HG03558 (cell line): ENCODE measurements around the gene PASK.

Source experiments
- ATAC-seq: cut with Tn5 transposase; IDR thresholded peaks from one replicate; pipeline ENCODE4 v1.9.1; 2021; ENCODE audit warnings: moderate number of reproducible peaks; ENCODE audit not compliant: unreplicated experiment; ENCODE audit errors: extremely low read depth

PASK gene

DNA sequence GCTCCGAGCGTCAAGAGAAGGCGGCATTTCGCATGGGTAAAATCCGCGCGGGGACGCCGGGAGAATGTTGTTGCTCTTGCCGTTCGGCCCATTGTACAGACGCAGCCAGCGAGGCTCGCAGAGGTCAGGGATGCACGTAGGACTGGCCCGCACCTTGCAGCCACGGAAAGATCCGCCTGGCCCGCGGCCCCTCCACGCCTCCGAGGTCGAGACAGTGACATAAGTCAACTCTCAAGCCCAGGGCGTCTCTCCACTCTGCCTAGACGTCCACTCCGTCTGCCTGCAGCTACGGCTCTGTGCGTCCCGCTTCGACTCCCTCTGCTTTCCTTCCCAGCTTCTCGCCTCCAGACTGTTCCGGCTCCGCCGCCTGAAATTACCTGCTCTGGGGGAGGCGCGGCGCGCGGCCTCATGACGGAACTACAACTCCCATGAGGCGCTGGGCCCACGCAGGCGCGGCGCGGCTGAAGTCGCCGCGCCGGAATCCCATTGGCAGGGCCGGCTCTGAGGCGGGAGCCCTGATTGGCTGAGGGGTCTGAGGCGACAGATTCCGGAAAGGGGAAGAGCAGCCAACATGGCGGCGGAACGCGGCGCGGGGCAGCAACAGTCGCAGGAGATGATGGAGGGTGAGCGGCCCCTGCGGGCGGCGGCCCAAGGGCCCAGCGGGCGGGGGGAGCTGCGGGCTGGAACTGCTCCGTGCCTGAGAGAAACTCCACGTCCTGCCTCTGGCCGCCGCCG lies 820 bp upstream of the PASK start, which contains the start of gene PPP1R7:
Gene PPP1R7 (plus strand): TSS at position 543 of the 735 bp plus-strand sequence. CDS start 29 bp downstream, at position 572.
- peak; percentile 43 for ATAC-seq

DNA sequence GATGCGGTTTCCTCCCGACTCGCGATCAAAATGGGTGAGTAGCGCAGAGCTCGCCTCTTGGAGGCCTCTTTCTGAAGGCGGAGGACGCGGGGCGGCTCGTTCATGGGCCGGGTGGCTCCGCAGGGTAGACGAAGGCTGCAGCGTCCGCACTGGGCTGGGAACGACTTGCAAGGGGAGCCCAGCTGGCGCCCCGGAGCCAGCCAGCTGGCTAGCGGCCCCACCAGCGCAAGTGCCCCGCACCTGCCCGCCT lies 328 bp upstream of the PASK start:
- ATAC-seq, result peak; percentile 2

DNA sequence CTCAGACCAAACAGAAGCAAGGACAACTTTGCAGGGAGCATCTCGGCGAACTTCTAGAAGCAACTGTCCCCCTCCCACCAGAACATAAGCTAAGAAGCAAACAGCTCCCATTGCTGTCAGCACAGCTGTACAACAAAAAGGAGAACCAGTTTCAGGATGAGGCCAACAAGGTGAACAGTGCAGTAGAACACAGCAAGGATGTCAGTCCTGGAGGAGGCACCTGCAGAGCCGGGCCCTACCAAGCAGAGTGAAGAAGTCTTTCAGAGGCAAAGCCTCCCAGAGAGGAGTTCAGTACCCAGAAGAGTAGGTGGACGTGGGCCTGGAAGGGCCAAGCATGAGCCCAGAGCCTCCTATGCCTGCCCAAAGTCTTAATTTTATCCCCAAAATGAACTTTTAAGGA lies 1.0 kb downstream of the PASK start:
- ATAC-seq, result no peak

DNA sequence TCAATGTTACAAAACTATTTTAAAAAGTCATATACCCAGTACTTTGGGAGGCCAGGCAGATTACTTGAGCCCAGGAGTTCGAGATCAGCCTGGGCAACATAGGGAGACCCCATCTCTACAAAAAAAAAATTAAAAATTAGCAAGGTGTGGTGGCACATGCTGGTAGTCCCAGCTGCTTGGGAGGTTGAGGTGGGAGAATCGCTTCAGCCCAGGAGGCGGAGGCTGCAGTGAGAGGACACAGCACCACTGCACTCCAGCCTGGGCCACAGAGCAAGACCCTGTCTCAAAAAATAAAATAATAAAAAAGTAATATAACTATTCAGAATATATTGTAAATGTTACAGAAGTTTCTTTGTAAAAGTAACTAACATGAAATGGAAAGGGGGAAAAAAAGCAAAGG lies 1.9 kb downstream of the PASK start:
- no peak for ATAC-seq

DNA sequence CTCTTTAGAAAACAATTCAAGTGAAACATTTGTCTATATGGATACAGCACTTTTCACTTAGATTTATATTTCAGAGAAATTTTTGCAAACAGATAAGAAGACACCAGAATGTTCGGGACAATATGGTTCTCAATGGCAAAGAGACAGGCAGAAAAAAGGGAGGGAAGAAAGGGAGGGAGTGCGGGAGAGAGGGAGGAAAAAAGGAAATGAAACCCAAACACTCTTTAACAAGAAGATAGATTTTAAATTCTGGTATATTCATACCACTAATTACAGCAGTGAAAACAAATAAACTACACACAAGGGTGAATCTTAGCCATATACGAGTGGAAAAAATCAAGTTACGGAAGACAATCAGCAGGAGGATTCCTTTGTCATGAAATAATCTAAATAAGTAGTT lies 3.0 kb downstream of the PASK start:
- no peak for ATAC-seq

DNA sequence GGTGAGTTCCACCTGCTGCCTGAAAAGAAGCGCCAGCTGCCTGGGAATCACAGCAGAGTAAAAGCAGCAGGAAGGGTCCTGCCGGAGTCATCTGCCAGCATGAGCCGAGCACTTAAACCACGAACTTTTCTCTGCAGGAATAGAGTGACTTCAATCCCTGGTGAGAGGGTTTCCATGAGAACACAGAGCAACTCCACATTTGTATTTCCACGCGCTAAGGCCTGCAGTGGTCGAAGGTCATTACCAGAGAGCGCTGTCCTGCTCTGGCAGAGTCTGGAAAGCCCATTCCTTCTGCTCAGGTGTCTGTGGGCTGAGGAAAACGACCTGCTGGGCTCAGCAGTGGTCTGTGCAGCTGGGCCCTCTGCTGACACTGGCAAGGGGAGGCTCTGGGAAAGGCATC lies 6.7 kb downstream of the PASK start:
- no peak for ATAC-seq

DNA sequence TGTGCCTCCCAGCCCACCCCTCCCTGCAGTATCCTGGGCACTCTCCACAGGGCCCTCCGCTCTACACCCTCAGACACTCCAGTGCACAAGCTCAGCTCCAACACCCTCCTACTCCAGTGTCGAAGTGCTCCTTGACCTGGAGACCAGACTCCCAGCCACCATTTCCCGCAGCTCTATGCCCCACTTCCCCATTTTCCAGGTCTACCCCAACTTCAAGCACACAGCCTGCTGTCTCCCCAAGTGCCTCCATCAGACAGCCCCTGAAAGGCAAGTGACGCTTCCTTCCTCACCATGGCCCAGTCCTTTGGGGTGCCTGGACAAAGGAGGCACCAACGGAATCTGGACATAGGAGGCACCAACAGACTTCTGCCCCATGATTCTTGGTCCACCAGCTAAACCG lies 7.2 kb downstream of the PASK start:
- ATAC-seq, result no peak

DNA sequence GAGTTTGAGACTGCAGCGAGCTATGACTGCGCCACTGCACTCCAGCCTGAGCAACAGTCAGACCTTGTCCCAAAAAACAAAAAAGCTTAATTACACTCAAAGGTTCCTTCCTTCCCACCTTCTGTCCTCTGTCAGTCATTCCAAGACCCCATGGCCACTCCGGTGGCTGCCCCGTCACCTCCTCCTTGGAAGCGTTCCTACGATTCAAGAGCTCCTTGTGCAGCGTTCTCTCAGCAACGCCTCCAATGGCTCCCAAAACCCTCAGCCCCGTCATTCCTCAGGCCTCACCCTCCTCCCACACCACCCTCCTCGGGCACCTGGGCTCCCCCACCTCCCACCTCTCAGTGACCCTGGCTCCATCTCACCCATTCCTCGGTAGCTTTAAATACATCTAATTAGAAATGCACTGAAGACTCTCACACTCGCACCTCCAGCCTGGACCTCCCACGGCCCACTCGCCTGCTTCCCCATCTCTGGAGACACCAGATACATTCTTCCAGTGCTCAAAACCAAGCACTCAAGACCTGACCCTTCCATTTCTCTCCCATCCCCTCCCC lies 8.0 kb downstream of the PASK start:
- ATAC-seq, result no peak

DNA sequence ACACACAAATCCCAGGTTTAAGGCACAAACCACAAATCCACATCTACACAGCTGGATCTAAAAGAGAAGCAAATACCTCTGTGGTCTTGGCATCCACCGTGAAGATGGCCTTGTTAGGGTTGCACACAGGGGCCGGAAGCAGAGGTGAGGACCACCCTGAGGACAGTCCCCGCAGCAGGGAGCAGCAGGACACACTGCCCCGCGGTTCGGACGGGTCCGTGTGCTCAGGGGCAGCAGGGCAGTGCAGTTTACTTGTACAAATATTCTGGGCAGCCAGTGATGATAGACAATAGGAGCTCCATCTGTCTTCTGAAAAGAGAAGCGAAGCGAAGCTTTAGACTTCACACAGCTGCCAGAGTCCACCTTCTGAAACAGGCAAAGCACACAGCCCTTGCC lies 8.8 kb downstream of the PASK start:
- ATAC-seq, result no peak

DNA sequence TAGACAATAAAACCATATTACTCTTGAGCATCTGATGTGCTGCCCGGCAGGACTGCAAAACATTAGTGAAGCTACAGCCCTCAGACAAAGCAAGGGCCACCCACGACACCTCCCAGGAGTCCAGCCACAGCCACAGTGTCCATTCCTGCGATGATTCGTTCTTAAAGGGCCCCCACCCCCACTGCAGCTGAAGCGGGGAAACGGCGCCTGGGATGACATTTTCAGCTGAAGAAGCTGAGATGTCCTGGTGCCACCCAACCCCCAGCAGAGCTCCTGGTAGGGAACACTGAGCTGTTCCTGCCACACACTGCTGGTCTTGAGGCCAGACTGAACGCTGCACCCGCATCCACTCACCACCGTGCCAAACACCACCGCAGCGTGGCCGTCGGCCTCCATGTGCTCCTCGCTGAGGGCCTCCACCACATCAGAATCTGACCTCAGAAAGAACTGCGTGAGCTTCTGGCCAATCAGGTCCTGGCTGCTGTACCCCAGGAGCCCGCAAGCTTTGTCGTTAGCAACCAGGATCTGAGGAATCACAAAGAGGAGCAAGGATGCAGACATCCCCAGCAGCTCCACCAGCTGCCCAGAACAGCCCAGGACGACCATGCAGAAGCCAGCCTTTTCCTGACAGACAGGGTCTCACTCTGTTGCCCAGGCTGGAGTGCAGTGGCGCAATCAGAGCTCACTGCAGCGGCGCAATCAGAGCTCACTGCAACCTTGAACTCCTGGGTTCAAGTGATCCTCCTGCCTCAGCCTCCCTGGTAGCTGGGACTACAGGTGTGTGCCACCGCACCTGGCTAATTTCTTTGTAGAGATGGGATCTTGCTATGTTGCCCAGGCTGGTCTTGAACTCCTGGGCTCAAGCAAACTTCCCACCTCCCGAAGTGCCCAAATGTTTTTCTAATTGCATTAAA lies 9.5 kb downstream of the PASK start:
- no peak for ATAC-seq

DNA sequence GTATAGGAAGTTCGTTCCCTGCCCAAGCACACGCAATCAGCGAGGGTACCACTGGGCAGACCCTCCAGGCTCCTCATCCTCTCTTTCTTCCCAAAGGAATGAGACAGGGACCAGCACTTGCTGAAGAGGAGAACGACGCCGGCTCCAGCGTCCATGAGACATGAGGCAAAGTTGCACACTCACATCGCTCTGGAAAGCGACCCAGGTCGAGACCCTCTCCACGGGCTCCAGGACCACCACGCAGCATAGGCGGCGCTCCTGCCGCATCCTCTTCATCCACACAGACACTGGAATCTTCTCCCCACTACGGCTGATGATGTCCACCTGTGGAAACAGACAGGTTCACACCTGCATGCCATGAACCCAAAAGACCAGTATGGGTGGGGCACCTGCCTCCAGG lies 10.8 kb downstream of the PASK start:
- no peak for ATAC-seq

DNA sequence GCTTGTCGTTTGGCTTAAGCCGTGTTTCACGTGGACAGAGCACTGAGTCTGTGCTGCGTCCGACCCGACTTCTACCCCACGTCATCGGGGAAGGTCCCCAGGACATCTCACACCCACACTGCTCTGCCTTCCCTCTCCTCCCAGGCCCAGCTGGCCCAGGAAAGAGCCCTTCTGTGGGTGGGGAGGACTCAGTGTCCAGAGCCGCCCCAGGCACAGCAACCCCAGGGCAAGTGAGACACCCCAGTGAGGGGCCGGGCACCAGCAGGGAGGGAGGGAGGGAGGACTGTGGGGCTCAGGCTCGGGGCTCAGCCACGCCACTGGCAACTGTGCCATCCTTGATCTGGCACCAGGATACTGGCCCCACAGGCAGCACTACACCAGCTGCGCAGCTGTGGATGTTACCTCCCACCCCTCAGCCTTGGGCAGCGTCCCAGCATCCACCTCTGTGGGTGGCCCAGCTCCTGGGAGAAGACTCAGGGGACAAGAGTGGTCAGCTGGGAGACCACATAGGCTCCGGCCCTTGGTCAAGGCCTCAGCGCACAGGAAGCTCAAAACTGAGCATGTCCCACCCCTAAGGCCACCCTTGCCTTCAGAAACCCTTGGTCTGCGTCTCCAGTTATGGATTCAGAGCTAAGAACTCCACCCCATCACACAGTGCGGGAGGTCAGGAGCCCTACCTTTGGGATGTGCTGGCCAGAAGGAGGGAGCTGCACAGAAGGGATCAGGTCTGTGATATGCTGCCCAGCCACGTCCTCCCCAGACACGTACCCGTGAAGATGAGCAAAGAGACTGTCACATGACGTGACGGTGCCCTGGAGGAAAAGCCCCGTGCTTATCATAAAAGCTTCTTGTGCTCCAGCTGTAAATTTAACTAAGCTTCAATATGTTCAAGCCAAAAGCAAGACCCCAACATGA lies 11.7 kb downstream of the PASK start:
- no peak for ATAC-seq

DNA sequence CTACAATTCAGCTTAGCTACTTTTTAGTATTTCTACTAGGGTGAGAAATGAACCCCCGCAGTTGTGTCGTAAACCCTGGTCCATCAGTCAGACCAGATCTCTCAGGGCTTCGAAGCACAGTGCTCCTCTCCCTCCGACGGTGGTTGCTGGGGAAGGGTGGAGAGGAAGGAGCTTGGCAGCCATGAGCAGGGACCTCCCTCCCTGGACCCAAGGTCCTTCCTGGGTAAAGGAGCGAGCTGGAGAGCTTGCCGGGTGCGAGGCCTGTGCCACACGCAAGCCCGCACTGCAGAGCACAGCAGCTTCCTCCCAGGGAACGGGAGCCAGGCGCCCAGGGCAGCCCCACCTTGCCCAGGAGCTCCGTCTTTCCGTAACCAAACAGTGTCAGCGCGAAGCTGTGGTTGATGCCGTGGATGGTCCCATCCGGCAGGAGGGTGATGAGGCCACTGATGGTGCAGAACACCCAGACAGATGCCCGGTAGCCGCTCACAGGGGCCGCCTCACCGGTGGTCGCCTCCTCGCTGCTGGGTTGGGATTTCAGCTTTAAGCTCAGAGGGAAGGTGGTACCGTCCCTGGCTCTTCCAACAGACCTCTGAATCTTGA lies 12.5 kb downstream of the PASK start:
- no peak for ATAC-seq

DNA sequence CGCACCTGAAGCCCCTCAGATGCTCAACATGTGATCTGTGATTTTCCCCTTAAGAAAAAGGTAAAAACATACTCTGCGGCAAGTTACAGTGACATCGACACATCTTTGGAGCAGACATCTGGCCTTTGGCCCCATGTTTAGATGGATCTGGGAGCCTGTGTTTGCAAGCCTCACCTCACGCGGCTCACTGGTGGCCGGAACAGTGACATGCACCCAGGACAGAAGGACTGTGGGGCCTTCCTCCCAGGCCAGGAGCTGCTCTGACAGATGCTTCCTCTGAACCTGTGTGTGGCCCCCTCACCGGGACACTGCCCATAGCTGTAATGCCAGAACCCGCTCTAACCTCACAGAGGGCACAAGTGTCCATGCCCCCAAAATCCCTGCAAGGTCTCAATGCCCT lies 13.1 kb downstream of the PASK start:
- ATAC-seq, result no peak

DNA sequence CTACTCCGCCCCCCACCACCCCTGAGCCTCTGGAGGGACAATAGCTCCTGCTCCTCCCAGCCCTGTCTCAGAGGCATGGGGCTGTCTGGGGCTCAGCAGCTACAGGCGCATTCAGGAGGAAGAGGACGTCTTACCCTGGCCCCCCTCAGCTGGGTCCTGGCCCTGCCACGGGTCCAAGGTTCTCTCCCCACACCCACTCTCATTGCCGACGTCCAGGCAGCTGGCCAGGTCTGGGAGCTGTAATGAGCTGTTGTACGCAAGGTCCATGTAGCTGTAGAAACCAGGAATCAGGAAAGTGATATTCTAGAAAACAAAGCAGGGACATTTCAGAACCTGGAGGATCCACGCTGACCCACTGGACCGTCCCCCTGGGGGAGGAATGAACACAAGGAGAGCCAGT lies 13.5 kb downstream of the PASK start:
- no peak for ATAC-seq

DNA sequence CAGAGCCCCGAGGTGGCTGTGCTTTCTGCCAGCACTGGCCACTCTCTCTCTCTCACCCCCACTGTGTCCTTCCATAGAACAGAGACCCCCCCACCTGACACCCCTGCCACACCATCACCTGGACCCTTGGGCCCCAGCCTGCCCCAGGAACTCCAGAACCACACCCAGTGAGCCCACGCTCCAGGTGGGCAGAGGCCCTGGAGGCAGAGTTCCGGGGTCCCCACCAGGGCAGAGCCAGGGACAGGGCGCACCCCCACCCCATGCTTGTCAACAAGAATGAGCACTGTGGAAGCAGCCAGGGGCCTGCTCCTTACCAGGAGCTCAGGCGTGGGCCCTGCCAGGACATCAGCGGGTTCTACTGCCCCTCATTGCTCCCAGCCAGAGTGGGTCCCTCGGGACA lies 14.6 kb downstream of the PASK start:
- no peak for ATAC-seq

DNA sequence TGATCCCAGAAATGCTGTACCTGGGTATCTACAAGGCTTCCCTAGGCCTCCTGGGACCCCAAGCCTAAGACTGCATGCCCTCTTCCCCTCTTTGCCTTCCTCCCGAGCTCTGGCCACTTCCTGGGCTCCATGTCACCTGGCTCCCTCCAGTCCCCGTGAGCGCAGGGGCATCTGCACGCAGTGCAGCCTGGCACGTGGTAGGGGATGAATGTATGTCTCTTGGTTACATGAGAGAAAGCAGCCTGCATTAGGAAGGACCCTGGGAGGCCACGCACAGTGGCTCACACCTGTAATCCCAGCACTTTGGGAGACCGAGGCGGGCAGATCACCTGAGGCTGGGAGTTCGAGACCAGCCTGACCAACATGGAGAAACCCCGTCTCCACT lies 15.8 kb downstream of the PASK start:
- ATAC-seq, result no peak

DNA sequence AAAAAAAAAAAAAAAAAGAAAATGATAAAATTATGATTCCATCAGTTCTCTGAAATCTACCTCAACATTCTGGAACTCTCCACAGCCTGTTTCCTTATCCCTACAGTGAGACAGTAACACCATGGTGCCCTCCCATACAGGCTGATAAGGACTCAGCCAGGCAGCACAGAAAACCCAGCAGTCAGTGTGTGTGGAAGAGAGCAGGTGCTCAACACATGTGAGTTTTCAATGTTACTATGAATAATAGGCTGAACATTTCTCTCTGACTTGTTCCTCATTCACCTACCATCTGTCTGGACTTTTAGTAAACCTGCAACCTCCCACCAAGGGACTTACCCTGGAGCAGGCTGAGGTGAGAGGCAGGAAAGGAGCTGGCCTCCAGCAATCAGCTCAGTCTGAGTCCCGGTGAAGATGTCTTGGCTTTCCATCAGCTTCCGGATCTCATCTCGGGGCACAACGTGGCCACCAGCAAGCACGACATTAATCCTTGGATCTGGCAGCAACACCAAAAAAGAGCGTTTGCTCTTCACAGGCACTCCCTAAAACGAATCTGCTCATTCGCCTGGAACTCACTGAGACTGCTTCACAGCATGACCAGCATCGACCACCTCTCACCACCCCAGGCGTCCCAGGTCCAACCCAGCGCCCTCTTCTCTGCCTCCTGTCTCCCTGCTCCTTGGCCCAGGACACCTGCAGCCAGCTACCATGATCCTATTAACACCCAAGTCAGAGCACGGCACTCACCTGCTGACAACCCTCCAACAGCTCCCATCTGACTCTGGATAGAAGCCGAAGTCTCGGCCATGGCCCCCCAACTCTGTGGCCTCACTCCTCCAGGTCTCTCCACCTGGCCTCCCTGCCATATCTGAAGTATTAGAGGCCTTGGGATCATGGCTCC lies 16.5 kb downstream of the PASK start:
- no peak for ATAC-seq

DNA sequence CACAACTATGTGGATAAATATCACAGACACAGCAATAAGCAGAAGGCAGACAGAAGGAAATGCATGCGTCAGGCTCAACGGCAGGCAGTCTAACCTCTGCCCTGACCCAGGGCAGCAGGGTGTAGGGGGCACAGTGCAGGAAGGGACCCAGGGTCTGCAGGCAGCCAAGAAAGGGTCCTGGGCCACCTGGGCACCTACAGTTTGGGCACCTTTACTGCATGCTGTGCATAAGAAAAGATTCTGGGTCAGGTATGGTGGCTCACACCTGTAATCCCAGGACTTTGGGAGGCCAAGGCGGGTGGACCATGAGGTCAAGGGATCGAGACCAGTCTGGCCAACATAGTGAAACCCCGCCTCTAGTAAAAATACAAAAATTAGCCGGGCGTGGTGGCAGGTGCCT lies 17.7 kb downstream of the PASK start:
- no peak for ATAC-seq
